Esophagus squamous epithelium (tissue), 5 donors: ENCODE data around the gene PHYHIPL. TPM values are rescaled to one million over a fixed set of nuclear protein-coding genes. Genes with fewer than 3 reads are reported as not detected.
"Not testable (repeated sequence)": the region's sequence is repeated elsewhere in the genome, so short reads cannot be mapped to it uniquely, and the experiment has no call there.

Source experiments
- DNase-seq: peaks from one replicate; lab custom pipeline; 2025; lab: John Stamatoyannopoulos, UW
- H3K27ac ChIP-seq, 4 donors: fragments of 200-600 bp; sonication (generic); one replicate each; pipeline ENCODE4 v1.5.1; 2016 to 2019; ENCODE audit warnings: mild to moderate bottlenecking in 1 of 4
- H3K27me3 ChIP-seq, 4 donors: fragments of 200-600 bp; sonication (generic); 1 replicate in 3 of 4; 2 replicates in 1 of 4; pipeline versions ENCODE4 v1.5.1 to v1.6.0; 2017 to 2021; ENCODE audit warnings: antibody characterized with exemption in 1 of 4
- H3K36me3 ChIP-seq, 3 donors: fragments of 200-600 bp; sonication (generic); one replicate each; pipeline ENCODE4 v1.5.1; 2016 to 2019
- H3K4me1 ChIP-seq, 3 donors: fragments of 200-600 bp; sonication (generic); one replicate each; pipeline ENCODE4 v1.5.1; 2017 to 2019
- H3K4me3 ChIP-seq, 4 donors: fragments of 200-600 bp; sonication (generic); 1 replicate in 3 of 4; 2 replicates in 1 of 4; pipeline ENCODE4 v1.5.1; 2016 to 2019; ENCODE audit warnings: mild to moderate bottlenecking in 2 of 4, moderate library complexity in 1 of 4
- H3K9me3 ChIP-seq, 3 donors: fragments of 200-600 bp; sonication (generic); one replicate each; pipeline ENCODE4 v1.5.1; 2016 to 2019
- POLR2A ChIP-seq, 4 donors: fragments of 450-650 bp; IDR thresholded peaks; one replicate each; pipeline ENCODE4 v1.6.1; 2017; ENCODE audit warnings: antibody characterized with exemption in 4 of 4, mild to moderate bottlenecking in 4 of 4, moderate library complexity in 3 of 4
- WGBS, 2 donors: methylation state at CpG; one replicate each; pipeline ENCODE4 v1.1.5; 2018; 5-methylcytosine and 5-hydroxymethylcytosine counted together
- intact Hi-C: fragments of 100-400 bp; cut with DNase I; formaldehyde crosslinking; loops from one replicate; pipeline ENCODE4 v1.15.0; 2022
- total RNA-seq, 4 donors: library from RNA; depleted of rRNA; stranded (reverse); fragments of >200 nt; gene quantifications; one replicate each; pipeline ENCODE4 v1.1.0, GENCODE V29; 2016
- TF ChIP-seq, protein P1 (sequence below), 6 experiments: fragments of 450-650 bp in 4 of 6; fragments of 200-600 bp in 2 of 6; sonication (generic) in 2 of 6; IDR thresholded peaks; one replicate each; pipeline ENCODE4 v1.5.1; 2016 to 2019; ENCODE audit warnings: antibody characterized with exemption in 6 of 6, mild to moderate bottlenecking in 4 of 6, moderate library complexity in 4 of 6
- donor health status: DM: yes; HTN: yes; CAD: no.

Gene PHYHIPL
- total RNA-seq, 4 donors from 2014 or later: 0.19 TPM; not detected in 3

DNA sequence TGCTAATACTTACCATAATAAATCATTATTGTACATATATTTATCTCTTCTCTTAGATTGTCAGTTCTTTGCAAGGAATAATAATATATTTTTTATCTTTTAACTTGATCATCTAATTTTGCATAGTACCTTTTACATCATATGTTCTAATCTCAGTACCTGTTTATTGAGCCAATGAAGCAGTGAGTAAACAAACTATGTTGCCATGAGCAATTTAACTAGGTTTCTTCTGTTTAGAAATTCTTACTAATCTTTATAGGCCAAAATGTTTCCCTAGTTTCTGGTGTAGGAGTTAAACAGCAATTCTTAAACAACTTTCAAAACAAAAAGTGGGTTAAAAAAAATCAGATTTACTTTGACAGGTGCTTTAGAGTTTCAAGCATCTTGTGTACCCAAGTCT is 61.3 kb downstream of the PHYHIPL start:
- H3K27ac ChIP-seq: no peak overlapping the region
- no peak overlapping the region for H3K4me3 ChIP-seq
- H3K36me3 ChIP-seq: no peaks in the 10 kb centered on the region
- TF ChIP-seq POLR2A (IDR thresholded peaks at IDR 0.05): no peak
- TF ChIP-seq, protein P1, sequence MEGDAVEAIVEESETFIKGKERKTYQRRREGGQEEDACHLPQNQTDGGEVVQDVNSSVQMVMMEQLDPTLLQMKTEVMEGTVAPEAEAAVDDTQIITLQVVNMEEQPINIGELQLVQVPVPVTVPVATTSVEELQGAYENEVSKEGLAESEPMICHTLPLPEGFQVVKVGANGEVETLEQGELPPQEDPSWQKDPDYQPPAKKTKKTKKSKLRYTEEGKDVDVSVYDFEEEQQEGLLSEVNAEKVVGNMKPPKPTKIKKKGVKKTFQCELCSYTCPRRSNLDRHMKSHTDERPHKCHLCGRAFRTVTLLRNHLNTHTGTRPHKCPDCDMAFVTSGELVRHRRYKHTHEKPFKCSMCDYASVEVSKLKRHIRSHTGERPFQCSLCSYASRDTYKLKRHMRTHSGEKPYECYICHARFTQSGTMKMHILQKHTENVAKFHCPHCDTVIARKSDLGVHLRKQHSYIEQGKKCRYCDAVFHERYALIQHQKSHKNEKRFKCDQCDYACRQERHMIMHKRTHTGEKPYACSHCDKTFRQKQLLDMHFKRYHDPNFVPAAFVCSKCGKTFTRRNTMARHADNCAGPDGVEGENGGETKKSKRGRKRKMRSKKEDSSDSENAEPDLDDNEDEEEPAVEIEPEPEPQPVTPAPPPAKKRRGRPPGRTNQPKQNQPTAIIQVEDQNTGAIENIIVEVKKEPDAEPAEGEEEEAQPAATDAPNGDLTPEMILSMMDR (IDR thresholded peaks at IDR 0.05): no peak
- intact Hi-C loops: loop anchor here (5.0 kb wide), 1 partner anchor 380 kb away; no protein-coding TSS in a partner anchor
- H3K4me1 ChIP-seq: no peaks in the 10 kb centered on the region
- H3K27me3 ChIP-seq: no peaks in the 10 kb centered on the region
- no peak for DNase-seq
- no peaks in the 10 kb centered on the region for H3K9me3 ChIP-seq

DNA sequence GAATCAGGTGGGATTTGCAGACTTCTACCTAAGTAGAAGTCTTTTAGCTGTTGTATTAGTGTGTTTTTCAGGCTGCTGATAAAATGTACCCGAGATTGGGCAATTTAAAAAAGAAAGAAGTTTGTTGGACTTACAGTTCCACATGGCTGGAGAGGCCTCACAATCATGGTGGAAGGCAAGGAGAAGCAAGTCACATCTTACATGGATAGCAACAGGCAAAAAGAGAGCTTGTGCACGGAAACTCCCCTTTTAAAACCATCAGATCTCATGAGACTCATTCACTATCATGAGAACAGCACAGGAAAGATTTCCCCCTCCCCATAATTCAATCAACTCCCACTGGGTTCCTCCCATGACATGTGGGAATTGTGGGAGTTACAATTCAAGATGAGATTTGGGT is 62.7 kb downstream of the PHYHIPL start:
- not testable (repeated sequence) for H3K27ac ChIP-seq, H3K27me3 ChIP-seq, H3K4me1 ChIP-seq, DNase-seq, H3K4me3 ChIP-seq, H3K9me3 ChIP-seq, H3K36me3 ChIP-seq
- 38 to 92% methylated on average over 2 of the region's 2 CpGs for WGBS, 2 donors
- intact Hi-C loops: loop anchor here (5.0 kb wide), 1 partner anchor 378 kb away; no protein-coding TSS in a partner anchor

DNA sequence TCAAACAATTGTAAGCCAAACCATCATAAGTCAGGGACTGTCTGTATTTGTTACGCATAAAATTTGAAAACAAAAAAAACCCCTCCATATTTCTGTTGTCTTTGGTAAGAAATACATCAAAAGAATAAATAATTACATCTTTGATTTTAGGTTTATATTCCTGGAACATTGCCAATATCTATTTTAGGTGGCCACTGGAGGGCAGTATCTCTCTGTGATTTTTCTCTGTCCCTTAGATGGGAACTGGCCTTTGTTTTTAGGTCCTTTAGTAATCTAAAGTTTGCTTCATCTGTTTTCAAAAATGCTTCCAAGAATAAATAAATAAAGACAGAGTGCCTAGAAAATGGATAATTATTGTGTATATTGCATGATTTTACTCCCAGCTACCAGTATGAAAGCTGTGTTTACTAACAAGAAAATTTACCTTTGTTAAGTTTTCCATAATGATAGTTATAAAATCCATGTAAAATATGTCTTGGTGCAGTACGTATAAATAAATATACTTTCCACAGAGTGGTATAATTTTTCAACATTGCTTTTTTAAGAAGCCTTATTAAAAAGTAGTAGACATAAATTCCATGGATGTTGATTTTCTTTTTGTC is 64.2 kb downstream of the PHYHIPL start:
- H3K36me3 ChIP-seq: peaks cover 0 to 3% (median 0%) of the 10 kb centered on the region in 3 donors
- WGBS, 2 donors: 26 to 44% methylated on average over 2 of the region's 2 CpGs
- H3K27me3 ChIP-seq: no peaks in the 10 kb centered on the region
- H3K4me3 ChIP-seq: no peak overlapping the region
- H3K9me3 ChIP-seq: no peaks in the 10 kb centered on the region
- no peaks in the 10 kb centered on the region for H3K4me1 ChIP-seq
- TF ChIP-seq POLR2A (IDR thresholded peaks at IDR 0.05): no peak
- TF ChIP-seq, protein P1 (IDR thresholded peaks at IDR 0.05): peak; percentile 14 to 79 (median 62)
- intact Hi-C loops: loop anchor here (10.0 kb wide), 2 partner anchors 224 to 344 kb away; no protein-coding TSS in a partner anchor
- no peak overlapping the region for H3K27ac ChIP-seq
- no peak for DNase-seq

DNA sequence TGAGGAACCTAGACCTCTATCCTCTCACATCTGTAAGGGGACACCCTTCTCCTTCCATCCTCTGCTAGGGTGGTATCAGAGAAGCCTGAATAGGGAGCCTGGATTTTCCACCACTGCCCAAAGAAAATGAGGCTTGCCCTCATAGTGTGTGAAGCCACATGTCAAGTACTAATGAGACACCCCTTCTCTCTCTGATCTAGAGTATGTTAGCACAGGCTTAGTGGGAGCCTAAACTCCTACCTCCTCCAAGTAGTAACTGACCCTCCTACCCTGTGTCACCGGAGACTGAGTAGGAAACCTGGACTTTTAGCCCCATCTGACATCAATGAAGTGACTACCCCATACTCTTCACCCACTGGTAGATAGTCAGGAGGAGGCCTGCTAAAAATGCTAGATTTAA is 65.6 kb downstream of the PHYHIPL start:
- no peaks in the 10 kb centered on the region for H3K27me3 ChIP-seq
- no peak overlapping the region for H3K27ac ChIP-seq
- no peaks in the 10 kb centered on the region for H3K4me1 ChIP-seq
- 75 to 86% methylated on average over 1 of the region's 1 CpG for WGBS, 2 donors
- peaks cover 0 to 3% (median 0%) of the 10 kb centered on the region in 3 donors for H3K36me3 ChIP-seq
- H3K9me3 ChIP-seq: no peaks in the 10 kb centered on the region
- intact Hi-C loops: loop anchor here (10.0 kb wide), 2 partner anchors 223 to 343 kb away; no protein-coding TSS in a partner anchor
- no peak for DNase-seq
- no peak overlapping the region for H3K4me3 ChIP-seq
- no peak for TF ChIP-seq POLR2A (IDR thresholded peaks at IDR 0.05)
- TF ChIP-seq, protein P1 (IDR thresholded peaks at IDR 0.05): no peak

DNA sequence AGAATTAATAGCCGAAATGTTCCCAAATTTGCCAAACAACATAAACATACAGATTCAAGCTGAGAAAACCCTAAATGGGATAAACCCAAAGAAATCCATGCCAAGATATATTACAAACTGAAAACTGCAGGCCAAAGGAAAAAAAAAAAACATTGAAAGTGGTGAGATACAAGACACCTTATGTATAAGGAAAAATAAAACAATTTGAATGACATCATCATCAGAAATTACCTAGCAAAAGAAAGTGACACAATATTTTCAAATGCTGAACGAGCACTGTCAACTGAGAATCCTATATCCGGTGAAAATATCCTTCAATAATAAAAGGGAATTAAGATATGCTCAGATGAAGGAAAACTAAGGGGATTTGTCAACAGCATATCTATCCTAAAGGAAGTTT is 66.5 kb downstream of the PHYHIPL start:
- WGBS, 2 donors: 74 to 90% methylated on average over 3 of the region's 3 CpGs
- TF ChIP-seq POLR2A (IDR thresholded peaks at IDR 0.05): no peak
- TF ChIP-seq, protein P1 (IDR thresholded peaks at IDR 0.05): no peak
- intact Hi-C loops: loop anchor here (10.0 kb wide), 2 partner anchors 222 to 342 kb away; no protein-coding TSS in a partner anchor

More for the DNA sequence above, 66.5 kb downstream of the PHYHIPL start:
- Histone ChIP-seq H3K27ac (no peak overlapping the region), H3K4me3 (no peak overlapping the region), H3K4me1 (no peaks in the 10 kb centered on the region), H3K27me3 (no peaks in the 10 kb centered on the region), H3K36me3 (peaks cover 0 to 3% (median 0%) of the 10 kb centered on the region in 3 donors), H3K9me3 (no peaks in the 10 kb centered on the region)
- DNase-seq: no peak
